Metanephros (tissue), 1 donor: ENCODE data around the gene TIMP4. TPM values are rescaled to one million over a fixed set of nuclear protein-coding genes. Genes with fewer than 3 reads are reported as not detected.

Source experiments
- total RNA-seq: library from RNA; depleted of rRNA; stranded (reverse); fragments of >200 nt; gene quantifications from one replicate; pipeline ENCODE4 v1.2.3, GENCODE V29; 2014

The TIMP4 gene
- 2.0 TPM for total RNA-seq

GRCh38 chr3:12158387-12159226 is at the start of gene TIMP4:
Gene TIMP4 (minus strand): TSS chr3:12158912. CDS start chr3:12158840, 72 bp downstream.

Other genes starting within 250 kb of the TIMP4 start
- gene SYN2, start 154.5 kb downstream of the TIMP4 start, total RNA-seq: 0.47 TPM
- gene PPARG, start 130.2 kb upstream of the TIMP4 start, total RNA-seq: 35.8 TPM